OCI-LY7 (cell line): ENCODE results near the gene AVL9. TPM values are rescaled to one million over a fixed set of nuclear protein-coding genes. Genes with fewer than 3 reads are reported as not detected.
"Not testable (repeated sequence)": the region's sequence is repeated elsewhere in the genome, so short reads cannot be mapped to it uniquely, and the experiment has no call there.

Experiments used
- BruUV-seq: library from RNA; stranded (reverse); fragments of 400-500 nt; replicated peaks from 2 replicates; lab custom pipeline; 2021; lab: Mats Ljungman, UMichigan
- CTCF ChIA-PET: fragments of 300-600 bp; sonication (Branson Sonifier 250); formaldehyde crosslinking; loops from one replicate; lab custom pipeline; 2022; ENCODE audit warnings: antibody characterized with exemption; ENCODE audit not compliant: unreplicated experiment; lab: Charles Lee
- POLR2A ChIA-PET: fragments of 300-600 bp; sonication (Branson Sonifier 250); formaldehyde crosslinking; loops from one replicate; lab custom pipeline; 2022; ENCODE audit warnings: antibody characterized with exemption; lab: Charles Lee
- DNase-seq: peaks from one replicate; pipeline ENCODE4 v3.0.0-alpha.2; 2015; ENCODE audit warnings: low spot score
- H2AFZ ChIP-seq: fragments of 200-600 bp; sonication (generic), shearing (Covaris generic); 2 replicates; pipeline ENCODE4 v1.6.1; 2014; ENCODE audit warnings: mild to moderate bottlenecking, antibody characterized with exemption, low read length, moderate library complexity
- H3K27ac ChIP-seq: fragments of 200-600 bp; sonication (generic); 2 replicates; pipeline ENCODE4 v1.5.1; 2014; ENCODE audit warnings: mixed run types, low read depth, mild to moderate bottlenecking, moderate library complexity, low read length, inconsistent platforms; ENCODE audit not compliant: poor library complexity, severe bottlenecking
- H3K36me3 ChIP-seq: fragments of 200-600 bp; sonication (generic); 2 replicates; pipeline ENCODE4 v1.6.1; 2014; ENCODE audit warnings: mild to moderate bottlenecking, antibody characterized with exemption, low read length, moderate library complexity, mixed read lengths; ENCODE audit not compliant: insufficient read depth
- H3K4me1 ChIP-seq: fragments of 200-600 bp; sonication (generic); 2 replicates; pipeline ENCODE4 v1.5.1; 2014; ENCODE audit warnings: mild to moderate bottlenecking, low read length; ENCODE audit not compliant: insufficient read depth, poor library complexity, severe bottlenecking
- H3K4me2 ChIP-seq: fragments of 200-600 bp; sonication (generic); 2 replicates; pipeline ENCODE4 v1.6.1; 2014; ENCODE audit warnings: mild to moderate bottlenecking, low read length
- H3K4me3 ChIP-seq: fragments of 200-600 bp; sonication (generic); 2 replicates; pipeline ENCODE4 v1.5.1; 2014; ENCODE audit warnings: mild to moderate bottlenecking, low read depth, low read length; ENCODE audit not compliant: poor library complexity, severe bottlenecking
- H3K79me2 ChIP-seq: fragments of 200-600 bp; sonication (generic); 2 replicates; pipeline ENCODE4 v1.6.1; 2016; ENCODE audit warnings: low read depth, mild to moderate bottlenecking, low read length, moderate library complexity, mixed read lengths; ENCODE audit not compliant: insufficient read depth
- H3K9me2 ChIP-seq: fragments of 200-600 bp; sonication (generic); 2 replicates; pipeline ENCODE4 v1.6.1; 2016; ENCODE audit warnings: mild to moderate bottlenecking, low read length, mixed read lengths; ENCODE audit not compliant: insufficient read depth
- H3K9me3 ChIP-seq: fragments of 200-600 bp; sonication (generic); 2 replicates; pipeline ENCODE4 v1.6.1; 2014; ENCODE audit warnings: mild to moderate bottlenecking, mixed run types, low read length, mixed read lengths
- H4K20me1 ChIP-seq: fragments of 200-600 bp; sonication (generic); 2 replicates; pipeline ENCODE4 v1.6.1; 2014; ENCODE audit warnings: mild to moderate bottlenecking, antibody characterized with exemption, low read length, moderate library complexity, mixed read lengths; ENCODE audit not compliant: insufficient read depth
- EZH2phosphoT487 ChIP-seq: fragments of 200-600 bp; sonication (generic); IDR thresholded peaks from 2 replicates; pipeline ENCODE4 v1.6.1; 2018; ENCODE audit warnings: low read depth, borderline replicate concordance, mild to moderate bottlenecking, mixed run types, antibody characterized with exemption, low read length, moderate library complexity, mixed read lengths
- intact Hi-C: fragments of 100-400 bp; cut with micrococcal nuclease; formaldehyde crosslinking; loops from one replicate; pipeline ENCODE4 v1.10.0; 2022; ENCODE audit not compliant: unreplicated experiment
- total RNA-seq, 2 experiments: library from RNA; depleted of rRNA in 1 of 2; stranded (reverse); fragments of >200 nt in 1 of 2; shearing (Covaris generic) in 1 of 2; gene quantifications; 2 replicates each; pipeline ENCODE4 v1.2.3, GENCODE V29; 2014 to 2022
- TF ChIP-seq, protein P1 (sequence below): fragments of 200-600 bp; sonication (generic); conservative IDR thresholded peaks from 2 replicates; pipeline ENCODE4 v1.5.1; 2014; ENCODE audit warnings: mild to moderate bottlenecking, antibody characterized with exemption, low read length, moderate library complexity, mixed read lengths

AVL9 gene
- total RNA-seq, 2 experiments from 2014 or later: 36.6 to 54.9 TPM

DNA sequence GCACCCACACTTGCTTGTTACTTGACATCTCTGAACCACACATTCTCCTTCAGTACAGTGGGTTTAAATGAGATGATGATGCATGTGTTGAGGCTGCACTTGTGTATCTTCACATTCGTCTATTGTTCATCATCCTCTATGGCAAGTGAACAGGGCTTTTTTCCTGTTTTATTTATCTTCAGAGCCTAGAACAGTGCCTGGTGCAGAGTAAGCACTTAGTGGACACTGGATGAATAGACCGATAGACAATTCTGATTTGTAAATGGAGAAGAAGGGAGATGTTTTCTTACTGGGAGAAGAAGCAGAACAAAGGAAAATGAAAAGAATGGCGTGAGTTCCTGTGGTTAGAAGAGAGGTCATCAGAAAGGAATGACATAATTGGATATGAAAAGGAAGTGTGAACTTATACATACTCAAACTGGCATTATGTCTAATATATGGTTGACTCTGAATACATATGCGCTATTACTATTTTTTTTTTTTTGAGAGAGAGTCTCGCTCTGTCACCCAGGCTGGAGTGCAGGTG lies 99.7 kb downstream of the AVL9 start:
- H3K79me2 ChIP-seq: no peaks in the 10 kb centered on the region
- intact Hi-C loops: no loop called here
- H3K4me2 ChIP-seq: no peak overlapping the region
- BruUV-seq: no TSS peak
- no peak overlapping the region for H3K27ac ChIP-seq
- no peaks in the 10 kb centered on the region for H3K9me3 ChIP-seq
- H3K4me1 ChIP-seq: no peaks in the 10 kb centered on the region
- H3K36me3 ChIP-seq: no peaks in the 10 kb centered on the region
- no peak overlapping the region for H2AFZ ChIP-seq
- POLR2A ChIA-PET: no interaction called here
- no peak overlapping the region for H3K4me3 ChIP-seq
- H3K9me2 ChIP-seq: no peaks in the 10 kb centered on the region
- TF ChIP-seq EZH2phosphoT487: no peak
- TF ChIP-seq, protein P1, sequence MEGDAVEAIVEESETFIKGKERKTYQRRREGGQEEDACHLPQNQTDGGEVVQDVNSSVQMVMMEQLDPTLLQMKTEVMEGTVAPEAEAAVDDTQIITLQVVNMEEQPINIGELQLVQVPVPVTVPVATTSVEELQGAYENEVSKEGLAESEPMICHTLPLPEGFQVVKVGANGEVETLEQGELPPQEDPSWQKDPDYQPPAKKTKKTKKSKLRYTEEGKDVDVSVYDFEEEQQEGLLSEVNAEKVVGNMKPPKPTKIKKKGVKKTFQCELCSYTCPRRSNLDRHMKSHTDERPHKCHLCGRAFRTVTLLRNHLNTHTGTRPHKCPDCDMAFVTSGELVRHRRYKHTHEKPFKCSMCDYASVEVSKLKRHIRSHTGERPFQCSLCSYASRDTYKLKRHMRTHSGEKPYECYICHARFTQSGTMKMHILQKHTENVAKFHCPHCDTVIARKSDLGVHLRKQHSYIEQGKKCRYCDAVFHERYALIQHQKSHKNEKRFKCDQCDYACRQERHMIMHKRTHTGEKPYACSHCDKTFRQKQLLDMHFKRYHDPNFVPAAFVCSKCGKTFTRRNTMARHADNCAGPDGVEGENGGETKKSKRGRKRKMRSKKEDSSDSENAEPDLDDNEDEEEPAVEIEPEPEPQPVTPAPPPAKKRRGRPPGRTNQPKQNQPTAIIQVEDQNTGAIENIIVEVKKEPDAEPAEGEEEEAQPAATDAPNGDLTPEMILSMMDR: no peak
- H4K20me1 ChIP-seq: no peaks in the 10 kb centered on the region
- DNase-seq: no peak
- CTCF ChIA-PET: no interaction called here

DNA sequence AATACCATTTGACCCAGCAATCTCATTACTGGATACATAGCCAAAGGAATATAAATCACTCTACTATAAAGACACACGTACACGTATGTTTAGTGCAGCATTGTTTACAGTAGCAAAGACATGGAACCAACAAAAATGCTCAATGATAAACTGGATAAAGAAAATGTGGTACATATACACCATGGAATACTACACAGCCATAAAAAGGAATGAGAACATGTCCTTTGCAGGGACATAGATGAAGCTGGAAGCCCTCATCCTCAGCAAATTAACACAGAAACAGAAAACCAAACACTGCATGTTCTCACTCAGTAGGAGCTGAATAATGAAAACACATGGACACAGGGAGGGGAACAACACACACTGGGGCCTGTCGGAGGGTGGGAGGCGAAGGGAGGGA lies 105.9 kb downstream of the AVL9 start:
- intact Hi-C loops, H3K9me3 ChIP-seq, H3K4me3 ChIP-seq, H3K36me3 ChIP-seq, H3K4me1 ChIP-seq, H2AFZ ChIP-seq, H3K79me2 ChIP-seq, H3K27ac ChIP-seq, BruUV-seq, H3K4me2 ChIP-seq, H4K20me1 ChIP-seq, H3K9me2 ChIP-seq, CTCF ChIA-PET, DNase-seq: not testable (repeated sequence)
- POLR2A ChIA-PET: interaction anchor here (0.7 kb wide), 1 partner anchor 20 kb away, joined by 3 read pairs; no protein-coding TSS in a partner anchor

DNA sequence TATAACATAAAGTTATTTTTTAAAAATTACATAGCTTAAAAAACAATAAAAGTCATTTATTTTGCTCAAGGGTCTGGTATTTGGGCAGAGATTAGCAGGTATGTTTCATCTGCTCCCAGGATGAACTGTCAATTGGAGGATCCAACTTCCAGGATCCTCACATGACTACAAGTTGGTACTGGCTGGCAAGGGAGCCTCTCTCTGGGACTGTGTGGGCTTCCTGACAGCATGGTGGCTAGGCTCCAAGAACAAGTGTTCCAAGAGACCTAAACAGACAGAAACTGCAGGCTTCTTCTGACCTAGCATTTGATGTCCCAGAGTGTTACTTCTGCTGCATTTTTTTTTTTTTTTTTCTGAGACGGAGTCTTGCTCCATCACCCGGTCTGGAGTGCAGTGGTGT lies 107.2 kb downstream of the AVL9 start:
- no peaks in the 10 kb centered on the region for H3K9me3 ChIP-seq
- ChIA-PET POLR2A (no interaction called here), CTCF (no interaction called here)
- H3K36me3 ChIP-seq: no peaks in the 10 kb centered on the region
- no peak overlapping the region for H3K4me3 ChIP-seq
- BruUV-seq: no TSS peak
- H3K79me2 ChIP-seq: no peaks in the 10 kb centered on the region
- H3K4me2 ChIP-seq: no peak overlapping the region
- TF ChIP-seq EZH2phosphoT487: no peak
- TF ChIP-seq, protein P1: no peak
- H2AFZ ChIP-seq: no peak overlapping the region
- H4K20me1 ChIP-seq: no peaks in the 10 kb centered on the region
- no peaks in the 10 kb centered on the region for H3K4me1 ChIP-seq
- no peaks in the 10 kb centered on the region for H3K9me2 ChIP-seq
- no peak for DNase-seq
- intact Hi-C loops: no loop called here
- H3K27ac ChIP-seq: no peak overlapping the region

DNA sequence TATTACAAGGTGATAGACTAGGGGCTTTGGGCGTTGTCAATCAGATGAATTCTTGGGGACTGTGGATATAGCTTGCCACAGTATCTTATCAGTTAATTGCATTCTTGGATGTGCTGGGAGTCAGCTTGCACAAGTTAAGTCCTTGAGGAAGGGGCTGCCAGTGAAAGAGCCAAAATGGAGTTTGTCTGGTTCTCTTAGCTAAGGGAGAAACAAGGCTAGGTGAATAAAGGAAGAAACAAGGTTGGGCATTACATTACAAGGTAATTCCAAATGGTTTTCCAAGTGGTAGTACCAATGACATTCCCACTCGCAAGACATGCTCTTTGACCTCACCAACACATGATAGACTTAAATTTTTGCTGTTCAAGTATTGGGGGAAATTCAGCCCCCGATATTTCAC lies 108.2 kb downstream of the AVL9 start:
- intact Hi-C loops, H4K20me1 ChIP-seq, H3K9me3 ChIP-seq, H3K4me3 ChIP-seq, BruUV-seq, H3K9me2 ChIP-seq, H3K27ac ChIP-seq, H3K36me3 ChIP-seq, H3K4me1 ChIP-seq, H2AFZ ChIP-seq, H3K4me2 ChIP-seq, CTCF ChIA-PET, H3K79me2 ChIP-seq, POLR2A ChIA-PET, DNase-seq: not testable (repeated sequence)

DNA sequence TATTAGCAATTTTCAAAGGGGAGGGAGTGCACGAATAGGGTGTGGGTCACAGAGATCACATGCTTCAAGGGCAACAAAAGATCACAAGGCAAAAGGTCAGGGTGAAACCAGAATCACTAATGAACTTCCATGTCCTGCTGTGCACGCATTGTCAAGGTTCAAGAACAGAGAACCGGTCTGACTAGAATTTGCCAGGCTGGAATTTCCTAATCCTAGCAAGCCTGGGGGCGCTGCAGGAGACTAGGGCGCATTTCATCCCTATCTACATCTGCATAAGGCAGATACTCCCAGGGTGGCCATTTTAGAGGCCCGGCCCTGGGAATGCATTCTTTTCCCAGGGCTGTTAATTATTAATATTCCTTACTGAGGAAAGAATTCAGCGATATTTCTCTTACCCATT lies 108.8 kb downstream of the AVL9 start:
- H3K9me3 ChIP-seq, CTCF ChIA-PET, H3K27ac ChIP-seq, POLR2A ChIA-PET, H3K9me2 ChIP-seq, H3K36me3 ChIP-seq, H3K79me2 ChIP-seq, intact Hi-C loops, H2AFZ ChIP-seq, H4K20me1 ChIP-seq, H3K4me2 ChIP-seq, DNase-seq, H3K4me1 ChIP-seq, BruUV-seq, H3K4me3 ChIP-seq: not testable (repeated sequence)
